Measurements from ENCODE around the gene PIK3C2G. TPM values are rescaled to one million over a fixed set of nuclear protein-coding genes. Genes with fewer than 3 reads are reported as not detected.
"Not testable (repeated sequence)": the region's sequence is repeated elsewhere in the genome, so short reads cannot be mapped to it uniquely, and the experiment has no call there.

Gene PIK3C2G
- total RNA-seq, 1 donor from 2014 or later, result 0.26 TPM

GRCh38 chr12:18242380-18243089 is 18.8 kb upstream of the PIK3C2G start:
- no peaks in the 10 kb centered on the region for H3K27me3 ChIP-seq (ENCODE audit: control insufficient read depth, insufficient read depth, low read length)
- TF ChIP-seq CTCF (IDR thresholded peaks at IDR 0.05; ENCODE audit: insufficient read depth, low read length, severe bottlenecking), result no peak
- DNase-seq (ENCODE audit: low read depth) (peak; percentile 16), FAIRE-seq (no peak)
- H3K4me3 ChIP-seq (ENCODE audit: low read depth, low read length), result no peak overlapping the region
- H3K36me3 ChIP-seq (ENCODE audit: control insufficient read depth, insufficient read depth, low read length), result no peaks in the 10 kb centered on the region

GRCh38 chr12:18243238-18243637 is 18.1 kb upstream of the PIK3C2G start:
- no peak overlapping the region for H3K4me3 ChIP-seq (ENCODE audit: low read depth, low read length)
- no peak for TF ChIP-seq CTCF (IDR thresholded peaks at IDR 0.05; ENCODE audit: insufficient read depth, low read length, severe bottlenecking)
- FAIRE-seq, result no peak
- no peaks in the 10 kb centered on the region for H3K36me3 ChIP-seq (ENCODE audit: control insufficient read depth, insufficient read depth, low read length)
- DNase-seq (ENCODE audit: low read depth), result no peak
- H3K27me3 ChIP-seq (ENCODE audit: control insufficient read depth, insufficient read depth, low read length), result no peaks in the 10 kb centered on the region

DNA sequence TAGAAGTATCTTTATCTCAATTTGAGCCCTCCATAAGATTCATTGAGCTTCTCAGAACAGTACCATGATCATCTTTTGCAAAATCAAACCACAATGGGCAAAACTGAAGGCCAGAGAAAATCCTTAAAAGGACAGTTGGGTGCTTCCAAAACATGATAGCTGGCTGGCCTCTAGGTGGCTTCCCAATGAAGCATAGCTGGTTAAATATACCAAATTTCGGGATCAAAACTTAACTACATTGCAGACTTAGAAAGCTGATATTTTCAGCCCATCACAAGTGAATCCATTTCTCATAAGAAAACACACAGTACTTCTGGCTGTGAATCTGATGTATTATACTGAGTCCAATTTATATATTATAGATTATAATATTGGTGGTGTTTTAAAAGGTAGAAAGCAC is 15.3 kb upstream of the PIK3C2G start:
- no peak for TF ChIP-seq CTCF (IDR thresholded peaks at IDR 0.05; ENCODE audit: insufficient read depth, low read length, severe bottlenecking)
- FAIRE-seq, result no peak
- DNase-seq (ENCODE audit: low read depth), result no peak
- no peaks in the 10 kb centered on the region for H3K36me3 ChIP-seq (ENCODE audit: control insufficient read depth, insufficient read depth, low read length)
- no peaks in the 10 kb centered on the region for H3K27me3 ChIP-seq (ENCODE audit: control insufficient read depth, insufficient read depth, low read length)
- no peak overlapping the region for H3K4me3 ChIP-seq (ENCODE audit: low read depth, low read length)

GRCh38 chr12:18250313-18250916 is 10.9 kb upstream of the PIK3C2G start:
- TF ChIP-seq CTCF (IDR thresholded peaks at IDR 0.05; ENCODE audit: insufficient read depth, low read length, severe bottlenecking), result peak; percentile 59
- H3K36me3 ChIP-seq (ENCODE audit: control insufficient read depth, insufficient read depth, low read length), result no peaks in the 10 kb centered on the region
- no peak overlapping the region for H3K4me3 ChIP-seq (ENCODE audit: low read depth, low read length)
- DNase-seq (ENCODE audit: low read depth) (peak; percentile 67), FAIRE-seq (no peak)
- no peaks in the 10 kb centered on the region for H3K27me3 ChIP-seq (ENCODE audit: control insufficient read depth, insufficient read depth, low read length)

DNA sequence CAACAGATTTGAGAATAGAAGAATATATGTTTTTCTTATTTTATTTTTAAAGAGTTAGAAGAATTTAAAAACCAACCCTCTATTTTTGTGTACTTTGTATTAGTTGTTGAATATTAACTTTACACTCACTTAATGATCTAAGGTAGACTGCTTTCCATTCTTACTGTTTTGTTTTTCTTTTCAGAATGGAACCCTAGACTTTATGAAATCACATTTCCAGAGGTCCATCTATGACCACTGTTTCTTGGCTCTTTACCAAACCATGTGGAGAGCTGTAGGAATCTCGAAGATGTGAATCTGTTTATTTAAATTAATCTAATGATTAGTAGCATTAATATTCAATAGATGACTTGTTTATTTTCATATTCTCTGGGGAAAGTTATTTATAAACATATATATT is 7.2 kb upstream of the PIK3C2G start:
- DNase-seq (ENCODE audit: low read depth), result no peak
- TF ChIP-seq CTCF (IDR thresholded peaks at IDR 0.05; ENCODE audit: insufficient read depth, low read length, severe bottlenecking), result no peak
- Histone ChIP-seq H3K27me3 (ENCODE audit: control insufficient read depth, insufficient read depth, low read length) (no peaks in the 10 kb centered on the region), H3K4me3 (ENCODE audit: low read depth, low read length) (no peak overlapping the region), H3K36me3 (ENCODE audit: control insufficient read depth, insufficient read depth, low read length) (no peaks in the 10 kb centered on the region)
- FAIRE-seq, result no peak

- not testable (repeated sequence) for FAIRE-seq; H3K36me3 ChIP-seq (ENCODE audit: control insufficient read depth, insufficient read depth, low read length); H3K4me3 ChIP-seq (ENCODE audit: low read depth, low read length); DNase-seq (ENCODE audit: low read depth); H3K27me3 ChIP-seq (ENCODE audit: control insufficient read depth, insufficient read depth, low read length)
Measured at GRCh38 chr12:18255004-18255403, 6.3 kb upstream of the PIK3C2G start.

Measured in bronchial epithelial cell (primary cell).